Hindlimb muscle (tissue), 1 donor: ENCODE results near the gene TNIK. TPM values are rescaled to one million over a fixed set of nuclear protein-coding genes. Genes with fewer than 3 reads are reported as not detected.

Experiments used
- DNase-seq: peaks from one replicate; pipeline ENCODE4 v3.0.0-alpha.2; 2013
- polyA plus RNA-seq: library from polyadenylated mRNA; unstranded; fragments of 120-200 nt; gene quantifications from one replicate; pipeline ENCODE4 v1.2.1, GENCODE V29; 2013; ENCODE audit not compliant: insufficient read length

Gene TNIK
- polyA plus RNA-seq, 1 donor, result 49.1 TPM

DNA sequence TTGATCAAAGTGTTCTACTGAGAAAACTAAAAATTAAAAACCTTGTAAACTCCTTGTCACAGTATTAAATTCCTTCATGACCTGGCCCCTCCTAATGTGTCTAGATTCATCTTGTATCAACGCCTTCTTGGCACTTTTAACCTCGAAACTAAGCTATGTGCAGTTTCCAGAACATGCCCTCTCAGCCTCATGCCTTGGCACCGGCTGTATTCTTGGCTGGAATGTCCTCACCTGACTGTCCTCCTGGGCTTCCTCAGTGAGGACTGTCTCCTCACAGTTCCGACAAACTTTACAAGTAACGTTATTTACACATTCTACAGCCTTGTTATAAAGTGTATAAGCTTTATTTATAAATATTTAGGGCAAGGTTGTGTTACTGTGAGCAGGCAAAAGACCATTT is 237.2 kb downstream of the TNIK start:
- no peak for DNase-seq

DNA sequence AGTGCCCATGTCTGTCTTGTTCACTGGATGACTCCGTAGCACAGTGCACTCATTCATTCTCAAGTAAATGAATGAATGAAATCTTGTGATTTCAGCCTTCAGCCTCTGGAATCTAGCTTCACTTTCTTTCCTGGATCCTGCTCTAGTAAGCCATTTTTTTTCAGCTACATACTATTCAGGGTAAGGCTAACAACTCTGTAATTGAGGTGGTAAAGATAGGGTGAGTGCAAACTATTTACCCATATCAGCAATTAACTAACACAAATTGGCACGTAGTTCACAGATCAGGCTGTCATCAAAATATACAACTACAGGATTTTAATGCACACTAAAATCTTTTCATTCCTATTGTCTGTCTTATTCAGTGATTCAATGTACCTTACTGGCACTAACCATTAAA is 238.6 kb downstream of the TNIK start:
- no peak for DNase-seq

DNA sequence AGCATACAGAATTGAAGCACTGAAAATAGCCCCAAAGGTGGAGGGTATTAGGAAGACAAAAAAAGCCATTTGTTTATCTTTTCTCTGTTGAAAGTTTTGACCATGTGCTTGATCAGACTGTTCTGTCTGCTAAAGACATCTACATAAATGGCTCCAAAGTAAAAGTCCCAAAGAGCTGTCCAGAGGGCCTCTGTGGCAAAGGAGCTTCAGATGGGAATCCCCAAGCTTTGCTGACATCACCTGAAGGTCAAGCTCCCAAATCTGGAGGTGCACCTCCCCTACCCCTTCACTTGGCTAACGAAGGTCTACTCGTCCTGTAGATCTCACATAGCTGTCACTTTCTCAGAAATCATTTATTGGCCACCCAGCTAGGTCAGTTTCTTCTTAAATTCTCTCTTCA is 239.1 kb downstream of the TNIK start:
- no peak for DNase-seq

DNA sequence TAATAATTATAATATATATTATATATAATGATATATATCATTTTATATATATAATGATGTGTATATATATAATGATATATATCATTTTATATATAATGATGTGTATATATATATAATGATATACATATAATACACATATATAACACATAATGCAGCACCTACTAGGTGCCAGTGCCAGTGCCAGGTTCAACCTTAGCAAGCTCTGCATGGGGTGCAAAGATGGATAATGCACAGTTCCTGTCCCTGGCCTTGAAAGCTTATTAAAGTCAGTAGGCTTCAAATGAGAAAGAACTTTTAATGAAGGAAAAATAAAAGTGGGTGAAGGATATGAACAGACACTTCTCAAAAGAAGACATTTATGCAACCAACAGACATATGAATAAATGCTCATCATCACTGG is 240.9 kb downstream of the TNIK start:
- DNase-seq, result no peak

DNA sequence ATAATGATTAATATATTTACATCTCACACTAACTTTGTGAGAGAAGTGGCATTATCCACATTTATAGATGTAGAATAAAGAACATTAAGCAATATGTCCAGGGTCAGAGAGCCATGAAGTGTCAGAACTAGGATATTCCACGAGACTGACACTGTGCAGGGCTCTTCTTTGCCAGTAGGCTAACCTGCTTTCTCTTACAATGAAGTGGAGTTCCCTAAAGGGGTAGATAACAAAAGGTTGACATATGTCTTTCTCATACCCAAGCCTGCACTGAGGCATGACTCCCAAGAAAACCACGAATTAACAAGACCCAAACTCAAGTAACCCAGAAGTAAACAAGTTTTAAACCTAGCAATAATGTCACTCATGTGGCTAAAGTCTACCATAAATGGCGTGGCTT is 242.1 kb downstream of the TNIK start:
- DNase-seq, result no peak

DNA sequence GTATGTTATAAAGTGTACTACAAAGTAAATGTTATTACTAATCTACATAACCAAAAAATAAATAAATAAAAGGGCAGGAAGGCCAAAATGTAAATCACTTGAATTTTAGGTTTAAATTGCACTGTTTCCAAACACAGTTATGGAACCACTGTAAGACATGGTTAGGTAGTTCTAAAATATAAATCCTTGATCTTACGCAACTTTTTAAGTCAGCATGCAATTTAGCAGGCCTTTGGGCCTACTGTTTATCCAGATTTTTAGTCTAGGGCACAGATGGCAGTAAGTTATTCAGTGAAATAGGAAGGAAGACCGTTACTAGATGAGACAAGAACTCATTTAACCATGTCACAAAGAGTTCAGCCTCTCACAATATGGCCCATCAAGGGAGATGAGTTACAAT is 246.3 kb downstream of the TNIK start:
- no peak for DNase-seq

DNA sequence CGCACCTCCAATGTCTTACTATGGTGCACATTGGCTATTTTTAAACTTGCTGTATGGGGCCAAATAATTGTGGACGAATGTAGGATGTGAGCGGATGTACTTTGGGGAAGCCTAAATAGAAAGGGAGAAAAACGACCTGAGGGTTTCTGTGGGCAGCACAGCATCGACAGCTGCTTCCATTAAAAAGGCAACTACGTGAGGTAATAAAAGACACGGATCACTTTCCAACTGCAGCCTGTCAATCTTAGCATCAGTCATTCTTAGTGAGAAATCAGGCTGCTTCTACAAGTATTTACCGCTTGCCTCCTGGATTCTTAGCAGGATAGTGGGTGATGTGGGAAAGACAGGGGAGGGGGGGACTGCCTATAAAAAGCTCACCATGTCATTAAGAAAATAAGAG is 247.0 kb downstream of the TNIK start:
- no peak for DNase-seq

DNA sequence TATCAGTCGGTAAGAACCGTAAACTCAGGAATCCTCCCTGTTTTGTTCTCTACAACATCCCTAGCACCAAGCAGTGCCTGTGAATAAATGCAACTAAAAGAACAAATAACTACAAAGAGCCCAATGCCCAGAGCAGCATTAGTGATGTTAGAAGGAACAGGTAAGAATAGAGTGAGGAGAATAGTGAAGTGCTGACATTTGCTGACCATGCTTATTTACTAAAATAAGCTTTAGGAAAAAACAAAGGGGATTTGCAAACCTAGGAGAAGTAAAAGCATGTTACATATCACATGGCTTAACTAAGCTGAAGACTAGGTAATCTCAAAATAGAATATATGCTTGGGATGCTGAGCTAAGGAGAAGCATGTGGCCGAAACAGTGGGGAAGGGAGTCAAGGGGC is 247.6 kb downstream of the TNIK start:
- DNase-seq, result no peak

DNA sequence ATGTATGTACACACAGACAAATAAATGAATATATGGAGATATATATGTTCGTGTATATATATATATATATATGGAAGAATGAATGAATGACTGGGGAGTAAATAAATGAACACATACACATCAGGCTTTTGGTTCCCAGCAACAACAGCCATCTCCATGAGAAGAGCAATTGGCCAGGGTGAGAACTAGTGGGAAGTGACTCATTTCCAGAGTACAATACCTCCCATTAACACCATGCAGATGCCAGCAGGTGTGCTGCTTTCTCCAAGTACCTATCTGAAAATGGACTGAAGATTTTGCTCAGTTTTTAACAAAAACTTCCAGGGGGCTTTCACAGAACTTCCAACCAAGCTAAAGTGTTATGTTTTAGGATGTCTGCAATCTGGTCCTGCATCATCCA is 253.9 kb downstream of the TNIK start:
- no peak for DNase-seq

DNA sequence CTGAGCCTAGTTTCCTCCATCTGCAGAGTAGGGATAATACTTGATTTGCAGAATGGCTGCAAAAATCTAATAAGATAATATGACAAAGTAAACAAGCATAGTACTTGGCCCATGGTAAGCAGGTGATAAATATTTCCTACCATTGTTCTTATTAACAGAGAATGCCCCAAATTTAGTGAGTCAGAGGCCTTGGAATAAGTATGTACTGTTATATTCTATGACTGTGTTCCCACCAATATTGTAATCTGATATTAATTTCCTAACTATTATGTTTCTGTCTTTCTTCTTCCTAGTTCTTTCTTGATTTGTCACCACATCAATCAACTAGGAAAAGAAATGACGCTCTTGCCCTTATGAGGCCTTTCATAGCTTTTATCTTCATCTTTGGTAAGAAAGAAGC is 255.3 kb downstream of the TNIK start:
- no peak for DNase-seq

DNA sequence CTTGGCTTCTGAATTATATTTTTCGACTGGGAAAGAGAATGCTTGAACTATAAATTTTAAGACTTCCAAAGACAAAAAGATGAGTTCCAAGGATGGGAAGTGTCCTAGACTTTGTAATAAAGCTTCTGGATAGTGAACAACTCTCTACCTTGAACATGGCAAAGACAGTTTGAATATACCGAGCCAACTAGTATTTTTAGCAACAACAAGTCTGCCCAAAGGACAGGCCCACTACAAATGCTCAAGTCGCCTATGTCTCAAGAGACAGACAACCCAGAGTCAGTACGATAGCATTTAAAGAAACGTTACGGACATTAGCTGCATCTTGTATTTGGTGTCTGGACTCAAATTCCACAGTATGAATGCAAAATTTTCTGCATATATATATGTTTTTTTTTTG is 258.4 kb downstream of the TNIK start:
- no peak for DNase-seq

DNA sequence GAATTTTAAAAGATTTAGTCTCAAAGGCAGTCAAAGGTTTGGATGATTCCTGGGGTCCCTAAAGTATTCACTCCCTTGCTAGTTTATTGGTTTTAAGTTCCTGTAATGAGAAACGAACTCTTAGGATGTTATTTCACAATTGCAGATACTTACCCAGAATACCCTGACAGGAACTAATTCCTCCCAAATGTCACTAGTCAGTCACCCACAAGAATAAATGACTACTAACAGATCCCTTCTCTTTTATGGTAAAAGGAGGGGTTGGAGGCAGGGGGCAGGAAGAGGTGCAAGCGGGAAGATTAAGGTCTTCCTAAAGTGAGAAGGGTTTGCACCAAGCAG is 259.5 kb downstream of the TNIK start:
- DNase-seq, result no peak

DNA sequence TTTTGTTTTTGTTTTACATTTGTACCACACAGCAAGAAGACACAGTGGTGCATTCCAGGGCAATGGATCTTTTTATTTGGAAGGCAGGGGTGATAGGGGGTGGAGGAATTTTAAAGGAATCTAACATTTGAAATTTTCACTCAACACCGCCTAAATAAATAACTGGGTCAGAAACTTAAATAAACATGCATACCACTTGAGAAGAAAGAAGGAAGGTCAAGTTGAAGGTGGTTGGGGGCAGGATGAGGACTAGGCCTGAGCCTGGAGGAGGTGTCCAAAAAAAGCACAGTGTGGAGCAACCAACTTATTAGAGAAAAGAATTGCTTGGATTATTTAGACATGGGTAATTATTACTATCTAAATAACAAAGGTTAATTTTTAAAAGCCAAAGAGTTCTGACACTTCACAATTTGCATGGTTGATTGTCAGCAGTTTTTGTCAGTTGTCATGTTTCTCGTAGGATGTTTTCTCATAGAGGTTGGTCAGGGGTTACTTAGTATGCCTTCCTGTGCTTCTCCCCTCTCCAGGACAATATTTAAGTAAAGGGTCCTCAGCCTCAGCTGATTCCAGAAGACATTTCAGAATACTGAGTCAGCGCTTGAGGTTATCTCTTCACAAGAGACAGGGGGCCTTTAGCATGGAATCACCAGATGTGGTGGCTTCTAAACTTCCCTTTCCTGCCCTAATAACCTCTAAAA is 260.0 kb downstream of the TNIK start:
- no peak for DNase-seq

DNA sequence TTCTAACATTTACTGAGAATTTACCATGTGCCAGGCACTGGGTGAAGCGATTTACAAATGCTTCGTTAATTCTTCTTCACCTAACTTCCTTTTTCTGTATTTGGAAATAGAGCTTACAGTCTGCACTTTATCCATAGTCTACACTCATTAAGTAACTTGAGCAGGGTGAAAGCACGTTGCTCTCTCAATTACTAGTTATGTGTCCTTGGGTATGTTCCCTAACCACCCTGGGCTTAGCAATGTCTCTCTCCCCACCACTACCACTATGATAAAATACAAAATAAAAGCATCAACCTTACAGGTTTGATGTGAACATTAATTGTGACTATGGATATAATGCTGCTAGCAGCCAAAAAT is 260.8 kb downstream of the TNIK start:
- no peak for DNase-seq

DNA sequence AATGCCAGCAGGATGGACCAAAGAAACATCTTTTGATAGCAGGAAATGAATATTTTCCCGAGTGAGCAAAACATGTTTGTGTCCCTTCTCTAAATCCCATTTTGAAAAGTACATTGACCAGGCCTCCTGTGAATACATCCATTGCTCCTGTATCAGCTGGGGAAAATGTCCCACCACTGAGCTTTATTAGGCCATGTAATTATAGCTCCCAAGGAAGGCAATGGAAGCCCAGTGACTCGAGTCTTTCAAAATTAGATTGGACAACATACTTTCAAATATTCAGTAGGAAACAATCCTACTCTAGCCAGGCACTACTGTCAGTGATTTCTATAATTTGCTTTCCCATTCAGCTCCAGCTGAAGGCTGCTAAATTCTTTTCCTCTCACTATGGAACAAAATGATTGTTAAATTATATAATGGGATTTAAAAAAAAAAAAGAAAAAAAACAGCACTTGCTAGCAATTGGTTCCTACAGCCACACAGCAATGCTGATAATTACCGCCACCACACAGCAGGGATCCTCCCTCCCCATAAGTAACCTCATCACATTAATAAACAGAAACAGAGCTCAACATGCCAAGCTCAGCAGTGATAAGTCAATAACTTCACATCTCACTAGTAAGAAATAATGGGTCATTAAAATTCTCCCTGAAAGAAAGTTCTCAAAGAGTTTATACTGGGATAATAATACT is 261.3 kb downstream of the TNIK start:
- DNase-seq, result no peak

DNA sequence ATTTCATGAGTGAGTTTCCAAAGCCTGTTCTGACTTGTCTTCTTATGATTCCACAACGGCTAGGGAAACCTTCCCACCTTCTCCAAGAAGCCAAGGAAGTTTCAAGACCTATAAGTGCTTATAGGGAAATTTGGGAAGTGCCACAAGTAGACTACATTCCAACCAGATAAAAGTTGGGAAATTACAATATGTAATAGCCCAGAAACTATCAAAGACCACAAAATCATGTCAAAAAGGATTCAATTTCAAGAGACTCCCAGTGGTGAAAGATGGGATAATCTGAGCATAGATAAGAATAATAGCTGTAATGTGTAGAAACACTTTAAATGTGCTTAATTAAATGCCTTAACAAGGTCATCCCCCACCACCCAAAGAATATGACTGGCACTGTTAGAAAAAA is 264.5 kb downstream of the TNIK start:
- DNase-seq, result no peak

DNA sequence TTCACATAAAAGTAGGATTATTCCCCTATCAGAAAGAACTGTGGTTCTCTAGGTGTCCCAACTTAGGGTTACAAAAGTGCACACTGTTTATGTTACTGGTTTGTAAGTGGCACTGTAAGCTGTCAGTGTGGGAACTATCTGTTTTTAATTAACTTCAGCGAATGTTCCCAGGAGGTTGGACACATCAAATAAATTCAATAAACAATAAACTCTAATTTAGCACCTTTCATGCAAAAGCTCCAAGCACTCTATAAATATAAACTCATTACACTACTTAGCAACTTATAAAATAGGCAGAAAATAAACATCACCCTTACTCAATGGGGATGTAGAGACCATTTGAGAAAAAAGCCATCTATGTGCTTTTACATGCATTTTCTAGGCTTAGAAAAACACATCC is 265.2 kb downstream of the TNIK start:
- no peak for DNase-seq

DNA sequence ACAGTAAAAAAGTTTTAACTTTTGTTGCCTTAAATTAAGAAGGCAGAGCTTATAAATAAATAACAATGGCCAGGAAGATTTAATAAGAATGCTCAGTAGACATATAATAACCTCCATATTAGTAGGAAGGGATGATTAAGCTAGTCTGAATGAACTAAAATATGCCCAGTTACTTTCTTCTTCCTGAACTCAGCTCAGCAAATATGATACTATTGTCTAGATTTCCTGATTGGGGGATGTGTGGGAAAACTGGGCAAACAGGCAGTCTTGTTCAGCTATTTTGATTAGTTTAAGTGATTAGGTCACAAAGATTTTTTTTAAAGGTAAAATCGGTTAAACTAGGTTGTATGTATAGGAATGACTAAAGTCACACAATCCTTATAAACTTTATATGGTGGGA is 266.5 kb downstream of the TNIK start:
- no peak for DNase-seq

DNA sequence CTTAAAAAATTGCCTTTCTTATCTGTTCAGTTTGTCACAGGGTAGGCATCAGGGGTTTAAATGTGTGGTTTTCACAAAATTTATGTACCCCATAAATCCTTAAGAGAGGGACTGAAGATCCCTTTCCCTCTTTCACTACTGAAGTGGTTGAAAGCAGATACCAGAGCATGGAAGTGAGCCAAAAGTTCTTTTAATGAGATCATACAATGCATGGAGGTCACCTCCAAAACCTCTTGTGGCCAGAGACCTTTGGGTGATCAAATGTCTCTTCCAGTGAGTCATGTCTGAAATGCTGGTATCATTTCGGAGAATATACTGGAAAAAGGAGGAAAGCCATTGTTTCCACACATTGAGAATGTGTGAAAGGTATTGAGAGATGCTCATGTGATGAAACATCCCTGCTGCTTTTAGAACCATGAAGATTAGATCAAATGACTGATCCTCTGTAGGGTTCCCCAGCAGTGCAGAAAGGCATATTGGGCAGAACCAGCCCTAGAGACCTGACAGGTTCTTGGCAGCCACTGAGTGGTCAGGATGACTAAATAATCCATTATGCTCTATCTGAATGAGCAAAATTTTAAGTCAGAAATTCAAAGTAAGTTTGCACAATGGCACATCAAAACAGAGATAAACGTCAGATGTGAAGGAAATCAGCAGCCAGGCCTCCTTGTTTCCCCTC is 267.9 kb downstream of the TNIK start:
- no peak for DNase-seq

DNA sequence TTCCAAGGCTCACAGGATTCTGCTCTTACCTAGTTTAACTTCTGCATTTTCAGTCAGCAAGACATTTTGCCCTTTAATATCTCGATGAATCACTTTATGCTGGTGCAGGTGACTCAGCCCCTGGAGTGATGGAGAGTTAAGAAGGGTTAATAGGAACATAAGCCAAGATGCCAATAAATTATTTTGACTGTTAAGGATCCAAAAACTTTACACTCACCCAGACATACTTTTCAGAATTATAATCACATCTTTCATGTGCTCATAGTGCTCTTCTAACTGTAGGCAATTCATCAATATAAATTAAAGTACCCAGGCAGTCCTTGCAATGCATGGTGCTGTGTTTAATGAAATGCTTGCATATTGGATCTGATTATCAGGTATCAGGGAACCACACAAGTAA is 269.5 kb downstream of the TNIK start:
- no peak for DNase-seq

DNA sequence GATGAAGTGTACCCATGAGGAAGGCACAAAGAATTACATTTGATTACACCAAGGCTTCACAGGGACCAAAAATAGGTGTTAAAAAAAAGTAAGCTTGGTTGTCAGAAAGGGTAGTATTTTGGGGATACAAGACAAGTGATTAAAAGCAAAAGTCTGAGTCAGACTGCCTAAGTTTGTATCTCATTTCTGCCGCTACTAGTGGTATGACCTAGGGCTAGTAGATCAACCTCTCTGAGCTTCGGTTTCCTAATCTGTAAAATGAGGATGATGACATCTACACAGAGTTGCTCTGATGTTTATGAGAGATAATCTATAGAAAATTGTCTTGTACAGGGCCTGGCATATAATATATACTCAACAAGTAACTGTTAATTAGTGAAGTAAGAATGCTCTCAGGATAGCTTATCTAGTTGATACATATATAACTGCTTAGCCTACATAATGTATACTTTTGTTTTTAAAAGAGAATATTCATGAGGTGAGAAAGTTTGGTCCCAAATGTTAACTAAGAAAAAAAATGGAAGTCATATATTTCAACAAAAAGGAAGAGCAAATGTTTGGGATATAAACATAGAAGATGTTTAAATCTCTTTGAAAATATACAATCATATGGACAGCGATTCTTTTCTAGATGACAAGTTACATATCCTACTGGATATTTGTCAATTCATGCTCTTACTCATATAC is 270.7 kb downstream of the TNIK start:
- DNase-seq, result no peak

DNA sequence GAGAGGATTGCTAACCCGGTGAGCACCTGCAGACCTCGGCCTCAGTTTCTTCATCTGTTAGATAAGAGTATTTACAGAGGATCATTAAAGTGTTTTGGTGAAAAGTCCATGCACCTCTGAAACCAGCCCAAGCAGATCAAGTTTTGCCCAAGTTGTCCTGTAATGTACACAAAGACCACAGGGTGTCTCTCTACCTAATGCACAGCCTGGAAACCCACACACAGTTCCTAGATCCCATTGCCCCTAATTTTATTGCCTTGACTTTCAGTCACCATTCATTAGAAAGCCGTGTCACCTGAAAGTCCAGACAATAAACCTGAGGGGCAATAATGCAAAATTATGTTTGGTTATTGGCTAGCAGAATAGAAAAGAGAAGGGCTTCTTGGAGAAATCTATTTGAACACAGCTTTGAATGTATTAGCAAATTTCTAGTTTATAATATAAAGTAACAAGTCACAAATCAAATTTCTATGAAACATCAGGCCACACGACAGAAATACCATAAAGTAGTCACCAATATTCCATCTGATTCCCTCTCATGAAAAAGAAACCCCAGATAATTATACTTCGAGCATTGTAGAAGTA is 272.4 kb downstream of the TNIK start:
- DNase-seq, result no peak

DNA sequence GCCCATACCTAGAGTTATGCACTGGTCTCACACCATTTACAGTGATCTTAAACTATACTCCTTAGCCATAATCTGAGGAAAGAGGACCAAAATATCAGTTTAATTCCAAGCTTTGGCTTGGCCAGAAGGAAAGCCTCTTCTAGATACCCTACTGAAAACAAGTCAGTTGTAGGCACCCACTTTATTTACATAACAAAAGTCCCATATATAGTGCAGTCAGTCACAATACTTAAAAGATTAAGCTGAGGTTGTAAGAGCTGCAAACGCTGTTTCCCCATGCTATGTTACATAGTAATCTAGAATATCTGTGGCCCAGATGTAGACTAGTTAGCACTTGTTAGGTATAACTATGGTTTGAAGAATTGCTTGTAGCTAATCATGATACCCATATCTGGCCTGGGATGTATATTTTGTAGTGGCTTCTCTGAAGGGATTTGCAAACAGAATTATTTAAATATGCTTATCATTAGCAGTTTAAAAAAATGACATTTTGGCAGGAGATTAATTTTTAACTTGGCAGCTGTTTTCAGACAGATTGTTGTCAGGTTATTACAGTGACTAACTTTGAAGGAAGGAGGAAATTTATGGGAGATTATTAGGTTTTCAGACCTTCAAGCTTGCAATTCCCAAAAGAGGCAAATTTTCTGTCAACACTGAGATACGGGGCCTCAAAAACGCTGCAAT is 273.2 kb downstream of the TNIK start:
- DNase-seq, result no peak
